ENCODE measurements around the gene PIKFYVE. TPM values are rescaled to one million over a fixed set of nuclear protein-coding genes. Genes with fewer than 3 reads are reported as not detected.
A peak's percentile ranks its signal among the peaks of the same experiment; 100 is the strongest.

The PIKFYVE gene
- total RNA-seq, 6 experiments from 2014 or later, result 10.7 to 16.0 (median 13.2) TPM

DNA sequence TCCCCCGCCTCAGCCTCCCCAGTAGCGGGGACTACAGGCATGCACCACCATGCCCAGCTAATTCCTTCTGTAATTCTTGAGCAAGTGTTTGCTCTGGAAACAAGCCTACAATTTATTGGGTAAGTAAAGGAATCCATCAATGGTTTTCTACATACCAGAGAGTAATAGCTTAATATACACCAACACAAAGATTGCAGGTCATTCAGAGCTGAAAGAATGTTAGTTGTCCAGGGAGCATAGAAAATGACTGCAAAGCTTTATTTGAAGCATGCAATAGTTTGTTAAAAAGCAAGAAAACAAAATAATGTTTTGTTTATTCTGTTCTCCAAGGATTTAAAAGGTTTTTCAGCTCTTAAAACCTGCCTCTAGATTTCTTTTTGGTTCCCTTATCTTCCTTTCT, 16.8 kb upstream of the PIKFYVE start:
- Histone ChIP-seq H3K27ac (peak overlapping the region in 1 of 3 donors; percentile 73), H3K4me1 (peaks cover 0 to 67% (median 30%) of the 10 kb centered on the region in 4 donors), H3K4me3 (peak overlapping the region in 1 of 3 donors; percentile 95), H3K36me3 (peaks cover 0 to 88% (median 9%) of the 10 kb centered on the region in 4 donors), H3K9me3 (no peaks in the 10 kb centered on the region), H3K27me3 (no peaks in the 10 kb centered on the region)
- DNase-seq (no peak), ATAC-seq (no peak)
- intact Hi-C loops (cut with DNase I), result no loop called here
- WGBS (ENCODE audit: insufficient coverage, low coverage, low lambda C conversion rate, missing lambda C conversion rate), result 64% methylated on average over 2 of the region's 2 CpGs
- no peak for TF ChIP-seq POLR2A (IDR thresholded peaks at IDR 0.05)
- TF ChIP-seq CTCF (IDR thresholded peaks at IDR 0.05), result no peak

GRCh38 chr2:208250388-208250787, 15.7 kb upstream of the PIKFYVE start:
- peaks cover 0 to 77% (median 9%) of the 10 kb centered on the region in 4 donors for H3K36me3 ChIP-seq
- intact Hi-C loops (cut with DNase I), result loop anchor here in 1 of 2 donors (10.0 kb wide), 1 partner anchor 76 kb away; no protein-coding TSS in a partner anchor

DNA sequence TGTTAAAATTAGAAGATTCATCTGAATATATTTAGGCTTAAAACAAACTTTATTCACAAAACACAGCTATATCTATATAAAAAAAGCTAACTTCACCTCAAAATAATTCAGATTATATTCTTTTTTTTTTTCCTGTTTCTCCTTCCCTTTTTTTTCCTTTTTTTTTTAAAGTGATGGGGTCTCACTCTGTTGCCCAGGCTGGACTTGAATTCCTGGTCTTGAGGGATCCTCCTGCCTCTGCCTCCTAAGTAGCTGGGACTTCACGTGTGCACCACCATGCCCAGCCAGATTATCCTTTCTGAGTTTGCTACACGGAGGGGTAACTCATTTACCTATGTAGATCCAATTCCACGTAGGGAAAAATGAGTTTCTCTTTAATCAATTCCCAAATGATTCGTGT, 15.0 kb upstream of the PIKFYVE start:
- Histone ChIP-seq H3K36me3 (peaks cover 0 to 70% (median 8%) of the 10 kb centered on the region in 4 donors), H3K4me1 (peaks cover 0 to 56% (median 24%) of the 10 kb centered on the region in 4 donors)

More at GRCh38 chr2:208250388-208250787, 15.7 kb upstream of the PIKFYVE start:
- peaks cover 0 to 61% (median 25%) of the 10 kb centered on the region in 4 donors for H3K4me1 ChIP-seq
- no peaks in the 10 kb centered on the region for H3K9me3 ChIP-seq
- peak overlapping the region; percentile 23 to 73 (median 40) for H3K27ac ChIP-seq
- no peak for TF ChIP-seq POLR2A (IDR thresholded peaks at IDR 0.05)
- no peak for TF ChIP-seq CTCF (IDR thresholded peaks at IDR 0.05)
- peak overlapping the region in 1 of 3 donors; percentile 95 for H3K4me3 ChIP-seq
- WGBS (ENCODE audit: insufficient coverage, low coverage, low lambda C conversion rate, missing lambda C conversion rate), result 23% methylated on average over 2 of the region's 2 CpGs
- no peaks in the 10 kb centered on the region for H3K27me3 ChIP-seq
- DNase-seq (no peak), ATAC-seq (peak in 2 of 4 donors; percentile 2)

DNA sequence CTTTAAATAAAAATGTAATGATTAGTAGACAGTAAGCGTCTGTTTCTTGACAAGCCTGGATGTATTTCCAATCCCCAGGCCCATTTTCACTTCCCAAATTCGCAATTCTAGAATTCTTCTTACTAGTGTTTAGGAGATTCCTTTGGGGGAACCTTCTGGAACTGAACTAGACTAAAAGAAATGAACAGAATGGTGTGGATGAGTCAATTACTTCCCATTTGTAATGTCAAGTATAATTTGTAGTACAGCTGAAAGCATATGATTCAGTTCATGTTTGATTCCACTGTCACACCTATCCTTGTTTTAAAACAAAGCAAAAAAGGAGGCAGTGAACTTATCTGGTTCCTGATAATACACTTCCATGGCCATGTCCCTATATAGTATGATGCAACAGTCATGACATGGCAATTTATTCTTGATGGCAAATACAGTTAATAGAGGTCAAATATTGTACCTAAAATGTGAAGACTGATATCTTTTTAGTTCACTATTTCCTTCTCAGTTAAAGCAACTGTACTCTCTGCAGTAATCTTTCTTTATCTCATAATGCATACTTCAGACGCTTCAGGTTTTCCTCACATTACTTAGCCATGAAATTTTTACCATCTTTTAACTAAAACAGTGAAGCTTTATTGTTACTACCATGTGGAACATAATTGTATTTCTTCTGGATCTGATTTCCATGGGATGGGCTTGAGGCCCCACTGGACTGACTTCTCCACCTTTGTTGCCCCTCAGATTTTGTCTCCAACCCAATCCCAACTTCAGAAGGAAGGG, 13.2 kb upstream of the PIKFYVE start:
- intact Hi-C loops (cut with DNase I), result loop anchor here in 1 of 2 donors (10.0 kb wide), 1 partner anchor 78 kb away; no protein-coding TSS in a partner anchor

More for the DNA sequence above, 15.0 kb upstream of the PIKFYVE start:
- intact Hi-C loops (cut with DNase I), result loop anchor here in 1 of 2 donors (10.0 kb wide), 1 partner anchor 76 kb away; no protein-coding TSS in a partner anchor
- Histone ChIP-seq H3K9me3 (no peaks in the 10 kb centered on the region), H3K27ac (peak overlapping the region; percentile 23 to 73 (median 40)), H3K27me3 (no peaks in the 10 kb centered on the region), H3K4me3 (peak overlapping the region in 1 of 3 donors; percentile 95)
- DNase-seq, result no peak
- 39% methylated on average over 4 of the region's 4 CpGs for WGBS (ENCODE audit: insufficient coverage, low coverage, low lambda C conversion rate, missing lambda C conversion rate)
- no peak for ATAC-seq
- no peak for TF ChIP-seq CTCF (IDR thresholded peaks at IDR 0.05)
- TF ChIP-seq POLR2A (IDR thresholded peaks at IDR 0.05), result no peak

More for the DNA sequence above, 13.2 kb upstream of the PIKFYVE start:
- WGBS (ENCODE audit: insufficient coverage, low coverage, low lambda C conversion rate, missing lambda C conversion rate), result 24% methylated on average over 3 of the region's 3 CpGs
- Histone ChIP-seq H3K4me1 (peaks cover 0 to 53% (median 22%) of the 10 kb centered on the region in 4 donors), H3K4me3 (peak overlapping the region; percentile 84 to 96 (median 95)), H3K36me3 (peaks cover 0 to 56% (median 6%) of the 10 kb centered on the region in 4 donors), H3K27me3 (no peaks in the 10 kb centered on the region), H3K9me3 (no peaks in the 10 kb centered on the region), H3K27ac (peak overlapping the region; percentile 68 to 73 (median 69))
- ATAC-seq (no peak), DNase-seq (no peak)
- TF ChIP-seq CTCF (IDR thresholded peaks at IDR 0.05) (no peak), POLR2A (IDR thresholded peaks at IDR 0.05) (no peak)

All from right lobe of liver (tissue), 6 donors.